H9 (cell line): Measurements from ENCODE around the gene EIF2B5. TPM values are rescaled to one million over a fixed set of nuclear protein-coding genes. Genes with fewer than 3 reads are reported as not detected.

Experiments
- DNase-seq: peaks from one replicate; pipeline ENCODE4 v3.0.0-alpha.2; 2017
- H2AFZ ChIP-seq: one replicate; pipeline ENCODE4 v1.6.1; 2013; ENCODE audit warnings: mild to moderate bottlenecking, low read length, control low read depth, moderate library complexity
- H2AK5ac ChIP-seq: 2 replicates; pipeline ENCODE4 v1.6.1; 2013; ENCODE audit warnings: low read length, control low read depth, mixed read lengths; ENCODE audit not compliant: insufficient read length
- H2BK120ac ChIP-seq: one replicate; pipeline ENCODE4 v1.6.1; 2013; ENCODE audit warnings: low read depth, mild to moderate bottlenecking, low read length, control low read depth, inconsistent platforms; ENCODE audit not compliant: poor library complexity, severe bottlenecking
- H2BK12ac ChIP-seq: 2 replicates; pipeline ENCODE4 v1.6.1; 2013; ENCODE audit warnings: low read length, control low read depth, mixed read lengths, low read depth; ENCODE audit not compliant: insufficient read length
- H2BK15ac ChIP-seq: 2 replicates; pipeline ENCODE4 v1.6.1; 2013; ENCODE audit warnings: low read depth, low read length, control low read depth
- H2BK20ac ChIP-seq: one replicate; pipeline ENCODE4 v1.6.1; 2013; ENCODE audit warnings: low read depth, mild to moderate bottlenecking, low read length, control low read depth, inconsistent platforms; ENCODE audit not compliant: poor library complexity, severe bottlenecking
- H2BK5ac ChIP-seq: 2 replicates; pipeline ENCODE4 v1.6.1; 2013; ENCODE audit warnings: low read length, control low read depth, mixed read lengths; ENCODE audit not compliant: insufficient read length
- H3K14ac ChIP-seq: 2 replicates; pipeline ENCODE4 v1.6.1; 2013; ENCODE audit warnings: low read length, control low read depth; ENCODE audit not compliant: insufficient read depth
- H3K18ac ChIP-seq: 2 replicates; pipeline ENCODE4 v1.6.1; 2013; ENCODE audit warnings: low read depth, mild to moderate bottlenecking, mixed read lengths, low read length, control low read depth; ENCODE audit not compliant: insufficient read length
- H3K23ac ChIP-seq: 2 replicates; pipeline ENCODE4 v1.6.1; 2013; ENCODE audit warnings: low read length, control low read depth, mixed read lengths, low read depth; ENCODE audit not compliant: insufficient read length
- H3K23me2 ChIP-seq: 2 replicates; pipeline ENCODE4 v1.6.1; 2013; ENCODE audit warnings: low read depth, mild to moderate bottlenecking, mixed read lengths, low read length, control low read depth; ENCODE audit not compliant: insufficient read length, poor library complexity, severe bottlenecking
- H3K27ac ChIP-seq: 2 replicates; pipeline ENCODE4 v1.5.1; 2013; ENCODE audit warnings: low read length, control low read depth, mixed read lengths, low read depth; ENCODE audit not compliant: insufficient read length
- H3K27me3 ChIP-seq: 2 replicates; pipeline ENCODE4 v1.6.1; 2013; ENCODE audit warnings: low read length, control low read depth, inconsistent platforms; ENCODE audit not compliant: insufficient read depth
- H3K4ac ChIP-seq: 2 replicates; pipeline ENCODE4 v1.6.1; 2013; ENCODE audit warnings: low read depth, mild to moderate bottlenecking, control low read depth, inconsistent platforms, low read length, moderate library complexity
- H3K4me1 ChIP-seq: 2 replicates; pipeline ENCODE4 v1.6.1; 2013; ENCODE audit warnings: low read length, control low read depth, inconsistent platforms; ENCODE audit not compliant: insufficient read depth
- H3K4me2 ChIP-seq: 2 replicates; pipeline ENCODE4 v1.6.1; 2013; ENCODE audit warnings: low read length, control low read depth, mixed read lengths; ENCODE audit not compliant: insufficient read length, insufficient read depth
- H3K56ac ChIP-seq: 2 replicates; pipeline ENCODE4 v1.6.1; 2013; ENCODE audit warnings: low read depth, mild to moderate bottlenecking, mixed read lengths, low read length, control low read depth; ENCODE audit not compliant: insufficient read length
- H3K79me1 ChIP-seq: 2 replicates; pipeline ENCODE4 v1.6.1; 2013; ENCODE audit warnings: low read depth, mild to moderate bottlenecking, moderate library complexity, low read length, control low read depth, inconsistent platforms; ENCODE audit not compliant: insufficient read depth, poor library complexity, severe bottlenecking
- H3K79me2 ChIP-seq: 2 replicates; pipeline ENCODE4 v1.6.1; 2013; ENCODE audit warnings: low read length, control low read depth, inconsistent platforms; ENCODE audit not compliant: insufficient read depth
- H3K9ac ChIP-seq: 2 replicates; pipeline ENCODE4 v1.6.1; 2013; ENCODE audit warnings: low read length, control low read depth, mixed read lengths; ENCODE audit not compliant: insufficient read length; ENCODE audit errors: extremely low read depth
- H3K9me3 ChIP-seq: one replicate; pipeline ENCODE4 v1.6.1; 2013; ENCODE audit warnings: low read depth, low read length, inconsistent platforms; ENCODE audit not compliant: control insufficient read depth
- H3T11ph ChIP-seq: one replicate; pipeline ENCODE4 v1.6.1; 2013; ENCODE audit warnings: mild to moderate bottlenecking, low read length, control low read depth, inconsistent platforms
- H4K20me1 ChIP-seq: one replicate; pipeline ENCODE4 v1.6.1; 2013; ENCODE audit not compliant: control insufficient read depth, insufficient read length, insufficient read depth
- H4K5ac ChIP-seq: 2 replicates; pipeline ENCODE4 v1.6.1; 2013; ENCODE audit warnings: low read depth, mild to moderate bottlenecking, mixed read lengths, low read length, control low read depth; ENCODE audit not compliant: insufficient read length
- H4K8ac ChIP-seq: replicated peaks from 2 replicates; pipeline ENCODE4 v1.6.1; 2013; ENCODE audit warnings: low read length, control low read depth, mixed read lengths, low read depth; ENCODE audit not compliant: insufficient read length
- H4K91ac ChIP-seq: 2 replicates; pipeline ENCODE4 v1.6.1; 2013; ENCODE audit warnings: low read depth, mild to moderate bottlenecking, moderate library complexity, mixed read lengths, low read length, control low read depth; ENCODE audit not compliant: insufficient read length
- H3K27ac Mint-ChIP-seq, 3 experiments: 2 replicates in 2 of 3; 3 replicates in 1 of 3; pipeline ENCODE4 v1.8.0; 2020 to 2021; ENCODE audit warnings: mixed read lengths in 3 of 3, mild to moderate bottlenecking in 1 of 3, moderate library complexity in 1 of 3
- H3K27me3 Mint-ChIP-seq: 2 replicates; pipeline ENCODE4 v1.8.0; 2021; ENCODE audit warnings: low read depth, mild to moderate bottlenecking, moderate library complexity, mixed read lengths
- H3K36me3 Mint-ChIP-seq, 3 experiments: 2 replicates in 2 of 3; 3 replicates in 1 of 3; pipeline ENCODE4 v1.8.0; 2020 to 2021; ENCODE audit warnings: low read depth in 3 of 3, mixed read lengths in 3 of 3; ENCODE audit not compliant: insufficient read depth in 1 of 3
- H3K4me1 Mint-ChIP-seq, 2 experiments: 2 replicates each; pipeline ENCODE4 v1.8.0; 2020; ENCODE audit warnings: mixed read lengths in 2 of 2
- H3K4me3 Mint-ChIP-seq, 2 experiments: 2 replicates in 1 of 2; 3 replicates in 1 of 2; pipeline ENCODE4 v1.8.0; 2020 to 2021; ENCODE audit warnings: mild to moderate bottlenecking in 2 of 2, mixed read lengths in 2 of 2, moderate library complexity in 1 of 2
- H3K9me3 Mint-ChIP-seq, 2 experiments: 2 replicates in 1 of 2; 3 replicates in 1 of 2; pipeline ENCODE4 v1.8.0; 2020; ENCODE audit warnings: mild to moderate bottlenecking in 2 of 2, mixed read lengths in 2 of 2, moderate library complexity in 1 of 2
- CTCF ChIP-seq: fragments of 200-600 bp; sonication (generic); conservative IDR thresholded peaks from 3 replicates; pipeline ENCODE4 v1.8.0; 2021; ENCODE audit warnings: antibody characterized with exemption, mild to moderate bottlenecking
- WGBS: extraction: QIAGEN DNeasy Blood & Tissue Kit; methylation state at CpG from one replicate; pipeline ENCODE4 v1.1.7; 2013; ENCODE audit warnings: missing lambda C conversion rate, low lambda C conversion rate, mixed read lengths; ENCODE audit not compliant: insufficient read length; ENCODE audit errors: extremely low coverage; 5-methylcytosine and 5-hydroxymethylcytosine counted together
- total RNA-seq: library from RNA; stranded (reverse); gene quantifications from 2 replicates; pipeline ENCODE4 v1.2.1, GENCODE V29; 2021

EIF2B5 gene
- total RNA-seq, 1 experiment from 2014 or later = 42.0 TPM

GRCh38 chr3:184185461-184186183 lies 50.5 kb downstream of the EIF2B5 start:
- Histone ChIP-seq H3T11ph (peak overlapping the region; percentile 39), H2BK20ac (no peak overlapping the region), H3K23me2 (peaks cover 14% of the 10 kb centered on the region), H3K4me2 (peak overlapping the region; percentile 96), H4K8ac (no peak overlapping the region), H3K4ac (no peak overlapping the region), H3K23ac (no peak overlapping the region), H2BK120ac (no peak overlapping the region), H3K14ac (peak overlapping the region; percentile 87), H2AFZ (no peak overlapping the region), H4K20me1 (no peaks in the 10 kb centered on the region), H2AK5ac (no peak overlapping the region), H3K27me3 (no peaks in the 10 kb centered on the region), H3K4me1 (no peaks in the 10 kb centered on the region), H2BK5ac (no peak overlapping the region), H2BK15ac (no peak overlapping the region), H3K79me1 (peaks cover 5% of the 10 kb centered on the region), H2BK12ac (no peak overlapping the region), H3K56ac (no peak overlapping the region), H3K9ac (peak overlapping the region; percentile 81), H4K5ac (no peak overlapping the region), H3K27ac (peak overlapping the region; percentile 80), H3K18ac (peak overlapping the region; percentile 74), H3K9me3 (no peaks in the 10 kb centered on the region), H3K79me2 (peaks cover 5% of the 10 kb centered on the region; the same call in 1 of the 2 replicates), H4K91ac (no peak overlapping the region)
- peaks cover 58 to 80% (median 70%) of the 10 kb centered on the region in 3 experiments for H3K36me3 Mint-ChIP-seq
- H3K9me3 Mint-ChIP-seq = no peaks in the 10 kb centered on the region; a peak in 1 of 5 replicates
- peak; percentile 100 for DNase-seq
- H3K27ac Mint-ChIP-seq = peak overlapping the region; percentile 98 to 99 (median 99)
- peaks cover 25 to 29% of the 10 kb centered on the region in 2 experiments for H3K4me1 Mint-ChIP-seq
- no peak for TF ChIP-seq CTCF
- no CpG with 5 or more reads among the region's 55 CpGs for WGBS
- peak overlapping the region; percentile 98 to 99 for H3K4me3 Mint-ChIP-seq
- peaks cover 1% of the 10 kb centered on the region; the same call in 1 of the 2 replicates for H3K27me3 Mint-ChIP-seq
